Neural cell (in vitro differentiated cells): ENCODE data around the gene TUBA8. TPM values are rescaled to one million over a fixed set of nuclear protein-coding genes. Genes with fewer than 3 reads are reported as not detected.
"Not testable (repeated sequence)": the region's sequence is repeated elsewhere in the genome, so short reads cannot be mapped to it uniquely, and the experiment has no call there.

Source experiments
- H2AFZ ChIP-seq: fragments of 200-600, 300-800 bp; sonication (generic), shearing (Covaris generic); 2 replicates; pipeline ENCODE4 v1.6.0; 2014; ENCODE audit warnings: low read depth, mild to moderate bottlenecking, antibody characterized with exemption, low read length, moderate library complexity
- H3F3A ChIP-seq: fragments of 200-600 bp; shearing (Covaris generic); 2 replicates; pipeline ENCODE4 v1.6.1; 2016; ENCODE audit warnings: mild to moderate bottlenecking, moderate library complexity, mixed read lengths, antibody characterized with exemption, low read length; ENCODE audit not compliant: insufficient read depth, poor library complexity, severe bottlenecking
- H3K27ac ChIP-seq: fragments of 200-600, 300-800 bp; sonication (generic), shearing (Covaris generic); 2 replicates; pipeline ENCODE4 v1.5.1; 2014; ENCODE audit warnings: mild to moderate bottlenecking, low read length, moderate library complexity
- H3K27me3 ChIP-seq: fragments of 300-800, 200-600 bp; sonication (generic), shearing (Covaris generic); 2 replicates; pipeline ENCODE4 v1.6.0; 2014; ENCODE audit warnings: mild to moderate bottlenecking, low read depth, low read length, moderate library complexity; ENCODE audit not compliant: insufficient read depth
- H3K36me3 ChIP-seq: fragments of 300-800, 200-600 bp; sonication (generic), shearing (Covaris generic); 2 replicates; pipeline ENCODE4 v1.5.1; 2014; ENCODE audit warnings: mild to moderate bottlenecking, antibody characterized with exemption, low read length, moderate library complexity; ENCODE audit not compliant: insufficient read depth
- H3K4me2 ChIP-seq: fragments of 300-800, 200-600 bp; sonication (generic), shearing (Covaris generic); 2 replicates; pipeline ENCODE4 v1.6.0; 2014; ENCODE audit warnings: mild to moderate bottlenecking, low read length
- H3K4me3 ChIP-seq: fragments of 300-800, 200-600 bp; sonication (generic), shearing (Covaris generic); 2 replicates; pipeline ENCODE4 v1.5.1; 2014; ENCODE audit warnings: mild to moderate bottlenecking, low read length, moderate library complexity
- H3K79me2 ChIP-seq: fragments of 200-600 bp; shearing (Covaris generic); replicated peaks from 2 replicates; pipeline ENCODE4 v1.6.0; 2014; ENCODE audit warnings: mild to moderate bottlenecking, low read length, moderate library complexity; ENCODE audit not compliant: insufficient read depth
- H3K9ac ChIP-seq: fragments of 300-800, 200-600 bp; sonication (generic), shearing (Covaris generic); 2 replicates; pipeline ENCODE4 v1.6.1; 2016; ENCODE audit warnings: mild to moderate bottlenecking, low read length, mixed read lengths
- H3K9me2 ChIP-seq: fragments of 200-600 bp; shearing (Covaris generic); 2 replicates; pipeline ENCODE4 v1.6.1; 2016; ENCODE audit warnings: mild to moderate bottlenecking, low read length, mixed read lengths; ENCODE audit not compliant: insufficient read depth
- H3K9me3 ChIP-seq: fragments of 200-600, 300-800 bp; sonication (generic), shearing (Covaris generic); 2 replicates; pipeline ENCODE4 v1.6.1; 2016; ENCODE audit warnings: mild to moderate bottlenecking, mixed run types, low read length, moderate library complexity, mixed read lengths
- H4K20me1 ChIP-seq: fragments of 200-600 bp; shearing (Covaris generic); 2 replicates; pipeline ENCODE4 v1.6.1; 2016; ENCODE audit warnings: mild to moderate bottlenecking, mixed run types; ENCODE audit not compliant: insufficient read depth
- CTCF ChIP-seq: fragments of 450-650 bp; IDR thresholded peaks from 2 replicates; pipeline ENCODE4 v1.5.1; 2014; ENCODE audit warnings: antibody characterized with exemption, mild to moderate bottlenecking, moderate library complexity; ENCODE audit not compliant: poor library complexity, severe bottlenecking
- EP300 ChIP-seq: fragments of 450-650 bp; conservative IDR thresholded peaks from 2 replicates; pipeline ENCODE4 v1.6.1; 2014; ENCODE audit warnings: antibody characterized with exemption, mild to moderate bottlenecking, moderate library complexity; ENCODE audit not compliant: poor library complexity, severe bottlenecking
- EZH2 ChIP-seq: fragments of 200-600, 300-800 bp; shearing (Covaris generic), sonication (generic); IDR thresholded peaks from 2 replicates; pipeline ENCODE4 v1.6.1; 2014; ENCODE audit warnings: antibody characterized with exemption, low read length, borderline replicate concordance, mild to moderate bottlenecking; ENCODE audit not compliant: insufficient read depth, poor library complexity, severe bottlenecking
- MXI1 ChIP-seq: fragments of 450-650 bp; conservative IDR thresholded peaks from 2 replicates; pipeline ENCODE4 v1.6.1; 2014; ENCODE audit warnings: antibody characterized with exemption, mild to moderate bottlenecking; ENCODE audit not compliant: poor library complexity, severe bottlenecking
- POLR2AphosphoS5 ChIP-seq: IDR thresholded peaks from 2 replicates; pipeline ENCODE4 v1.6.1; 2012
- RAD21 ChIP-seq: fragments of 450-650 bp; conservative IDR thresholded peaks from 2 replicates; pipeline ENCODE4 v1.6.1; 2014; ENCODE audit warnings: antibody characterized with exemption, mild to moderate bottlenecking, moderate library complexity
- REST ChIP-seq: IDR thresholded peaks from 2 replicates; pipeline ENCODE4 v1.6.1; 2012; ENCODE audit warnings: borderline replicate concordance
- SMC3 ChIP-seq: fragments of 450-650 bp; conservative IDR thresholded peaks from 2 replicates; pipeline ENCODE4 v1.6.1; 2014; ENCODE audit warnings: antibody characterized with exemption, mild to moderate bottlenecking, moderate library complexity; ENCODE audit not compliant: poor library complexity
- TAF1 ChIP-seq: IDR thresholded peaks from 2 replicates; pipeline ENCODE4 v1.6.1; 2012; ENCODE audit warnings: low read depth
- polyA plus RNA-seq: library from polyadenylated mRNA; depleted of rRNA; stranded (reverse); fragments of >200 nt; gene quantifications from 2 replicates; pipeline ENCODE4 v1.2.3, GENCODE V29; 2014

Gene TUBA8
- polyA plus RNA-seq, 1 donor from 2014 or later = 1.8 TPM

- no peak overlapping the region for H3K9ac ChIP-seq
- H3K9me2 ChIP-seq = no peaks in the 10 kb centered on the region
- no peak overlapping the region for H3K4me3 ChIP-seq
- H3K27me3 ChIP-seq = no peaks in the 10 kb centered on the region
- H3K4me2 ChIP-seq = no peak overlapping the region
- no peaks in the 10 kb centered on the region for H3K9me3 ChIP-seq
- no peak overlapping the region for H2AFZ ChIP-seq
- H3K36me3 ChIP-seq = no peaks in the 10 kb centered on the region
- no peaks in the 10 kb centered on the region for H4K20me1 ChIP-seq
- no peaks in the 10 kb centered on the region for H3F3A ChIP-seq
- H3K79me2 ChIP-seq = no peaks in the 10 kb centered on the region
- no peak overlapping the region for H3K27ac ChIP-seq
- no peak for TF ChIP-seq SMC3
- TF ChIP-seq POLR2AphosphoS5 = no peak
- no peak for TF ChIP-seq REST
- TF ChIP-seq EZH2 = no peak
- TF ChIP-seq RAD21 = no peak
- no peak for TF ChIP-seq EP300
- no peak for TF ChIP-seq CTCF
- no peak for TF ChIP-seq TAF1
- no peak for TF ChIP-seq MXI1
Measured at GRCh38 chr22:18103527-18104269, 6.9 kb upstream of the TUBA8 start.

- no peaks in the 10 kb centered on the region for H3K36me3 ChIP-seq
- H3K4me3 ChIP-seq = no peak overlapping the region
- no peak overlapping the region for H3K9ac ChIP-seq
- no peaks in the 10 kb centered on the region for H4K20me1 ChIP-seq
- H2AFZ ChIP-seq = no peak overlapping the region
- no peak overlapping the region for H3K27ac ChIP-seq
- H3K9me3 ChIP-seq = no peaks in the 10 kb centered on the region
- no peaks in the 10 kb centered on the region for H3K9me2 ChIP-seq
- no peak for TF ChIP-seq EP300
- TF ChIP-seq CTCF = no peak
- no peak for TF ChIP-seq EZH2
- TF ChIP-seq RAD21 = no peak
- no peak for TF ChIP-seq MXI1
- TF ChIP-seq TAF1 = no peak
- H3K27me3 ChIP-seq = peaks cover 4% of the 10 kb centered on the region
- no peak overlapping the region for H3K4me2 ChIP-seq
- H3F3A ChIP-seq = no peaks in the 10 kb centered on the region
- no peaks in the 10 kb centered on the region for H3K79me2 ChIP-seq
Measured at GRCh38 chr22:18104566-18104965, 6.0 kb upstream of the TUBA8 start.

GRCh38 chr22:18105981-18106380 lies 4.6 kb upstream of the TUBA8 start:
- H2AFZ ChIP-seq, H3F3A ChIP-seq, H3K4me2 ChIP-seq, H3K4me3 ChIP-seq, H3K27ac ChIP-seq, H3K9ac ChIP-seq, H4K20me1 ChIP-seq, H3K36me3 ChIP-seq, H3K79me2 ChIP-seq, H3K9me3 ChIP-seq, H3K9me2 ChIP-seq: not testable (repeated sequence)
- peaks cover 19% of the 10 kb centered on the region for H3K27me3 ChIP-seq
